A673 (cell line): ENCODE measurements around the gene PFKP.

Source experiments
- EZH2 ChIP-seq: fragments of 200-600 bp; sonication (generic); IDR thresholded peaks from 2 replicates; pipeline ENCODE4 v1.6.1; 2017; ENCODE audit warnings: borderline replicate concordance, low read depth, mild to moderate bottlenecking, mixed read lengths, antibody characterized with exemption, low read length; ENCODE audit not compliant: poor library complexity, severe bottlenecking
- TF ChIP-seq, protein P1 (sequence below): fragments of 300-800, 200-600 bp; sonication (generic); conservative IDR thresholded peaks from 2 replicates; pipeline ENCODE4 v1.5.1; 2017; ENCODE audit warnings: low read depth, mild to moderate bottlenecking, antibody characterized with exemption, low read length, moderate library complexity, mixed read lengths

DNA sequence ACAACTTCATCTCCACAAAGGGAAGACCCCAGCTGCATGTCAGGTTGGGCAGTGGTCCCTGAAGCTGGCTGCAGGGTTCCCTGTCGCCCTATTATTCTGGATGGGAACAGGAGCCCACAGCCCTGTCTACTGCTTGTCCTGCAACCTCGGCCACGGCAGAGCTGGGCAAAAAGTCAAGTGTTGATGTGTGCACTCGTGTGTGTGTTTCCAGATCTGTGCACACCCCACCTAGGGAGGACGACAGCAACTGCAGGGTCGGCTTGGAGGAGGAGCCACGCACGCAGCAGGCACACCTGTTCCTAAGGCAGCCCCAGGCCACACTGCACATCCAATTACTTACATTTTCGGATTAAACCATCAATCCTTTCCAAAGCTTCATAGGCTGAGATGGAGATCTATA is 81.6 kb downstream of the PFKP start:
- TF ChIP-seq, protein P1, sequence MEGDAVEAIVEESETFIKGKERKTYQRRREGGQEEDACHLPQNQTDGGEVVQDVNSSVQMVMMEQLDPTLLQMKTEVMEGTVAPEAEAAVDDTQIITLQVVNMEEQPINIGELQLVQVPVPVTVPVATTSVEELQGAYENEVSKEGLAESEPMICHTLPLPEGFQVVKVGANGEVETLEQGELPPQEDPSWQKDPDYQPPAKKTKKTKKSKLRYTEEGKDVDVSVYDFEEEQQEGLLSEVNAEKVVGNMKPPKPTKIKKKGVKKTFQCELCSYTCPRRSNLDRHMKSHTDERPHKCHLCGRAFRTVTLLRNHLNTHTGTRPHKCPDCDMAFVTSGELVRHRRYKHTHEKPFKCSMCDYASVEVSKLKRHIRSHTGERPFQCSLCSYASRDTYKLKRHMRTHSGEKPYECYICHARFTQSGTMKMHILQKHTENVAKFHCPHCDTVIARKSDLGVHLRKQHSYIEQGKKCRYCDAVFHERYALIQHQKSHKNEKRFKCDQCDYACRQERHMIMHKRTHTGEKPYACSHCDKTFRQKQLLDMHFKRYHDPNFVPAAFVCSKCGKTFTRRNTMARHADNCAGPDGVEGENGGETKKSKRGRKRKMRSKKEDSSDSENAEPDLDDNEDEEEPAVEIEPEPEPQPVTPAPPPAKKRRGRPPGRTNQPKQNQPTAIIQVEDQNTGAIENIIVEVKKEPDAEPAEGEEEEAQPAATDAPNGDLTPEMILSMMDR: no peak
- no peak for TF ChIP-seq EZH2
